GM21619 (cell line): ENCODE results near the gene TMEM187.

Source experiments
- ATAC-seq: cut with Tn5 transposase; IDR thresholded peaks from one replicate; pipeline ENCODE4 v1.9.1; 2021; ENCODE audit not compliant: unreplicated experiment

TMEM187 gene

DNA sequence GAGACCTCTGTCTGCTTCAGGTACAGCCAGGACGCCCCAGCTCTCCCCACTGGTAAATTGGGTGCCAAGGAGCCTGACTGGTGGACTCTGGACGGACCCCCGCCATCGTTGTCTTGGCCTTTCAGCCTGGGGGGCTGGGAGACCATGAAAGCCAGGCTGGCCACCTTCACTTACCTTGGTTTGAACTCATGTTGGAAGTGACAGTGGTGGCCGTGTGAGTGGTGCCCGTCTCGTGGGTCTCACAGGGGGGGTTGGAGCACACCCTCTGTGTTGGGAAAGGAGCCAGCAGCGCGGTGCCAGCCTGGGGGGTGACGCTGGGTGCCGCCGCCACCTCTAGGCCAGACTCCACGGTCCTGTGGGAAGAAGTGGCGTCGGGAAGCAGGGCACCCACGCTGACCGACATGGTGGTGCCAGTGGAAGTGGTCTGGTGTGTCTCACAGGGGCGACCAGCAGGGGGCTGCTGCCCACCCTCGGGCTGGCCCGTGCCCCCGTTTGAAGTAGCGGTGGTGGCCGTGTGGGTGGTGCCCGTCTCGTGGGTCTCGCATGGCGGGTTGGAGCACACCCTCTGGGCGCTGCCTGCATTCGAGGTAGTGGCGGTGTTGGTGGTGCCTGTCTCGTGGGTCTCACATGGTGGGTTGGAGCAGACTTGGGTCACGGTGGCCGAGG is 18.5 kb upstream of the TMEM187 start:
- ATAC-seq = no peak

DNA sequence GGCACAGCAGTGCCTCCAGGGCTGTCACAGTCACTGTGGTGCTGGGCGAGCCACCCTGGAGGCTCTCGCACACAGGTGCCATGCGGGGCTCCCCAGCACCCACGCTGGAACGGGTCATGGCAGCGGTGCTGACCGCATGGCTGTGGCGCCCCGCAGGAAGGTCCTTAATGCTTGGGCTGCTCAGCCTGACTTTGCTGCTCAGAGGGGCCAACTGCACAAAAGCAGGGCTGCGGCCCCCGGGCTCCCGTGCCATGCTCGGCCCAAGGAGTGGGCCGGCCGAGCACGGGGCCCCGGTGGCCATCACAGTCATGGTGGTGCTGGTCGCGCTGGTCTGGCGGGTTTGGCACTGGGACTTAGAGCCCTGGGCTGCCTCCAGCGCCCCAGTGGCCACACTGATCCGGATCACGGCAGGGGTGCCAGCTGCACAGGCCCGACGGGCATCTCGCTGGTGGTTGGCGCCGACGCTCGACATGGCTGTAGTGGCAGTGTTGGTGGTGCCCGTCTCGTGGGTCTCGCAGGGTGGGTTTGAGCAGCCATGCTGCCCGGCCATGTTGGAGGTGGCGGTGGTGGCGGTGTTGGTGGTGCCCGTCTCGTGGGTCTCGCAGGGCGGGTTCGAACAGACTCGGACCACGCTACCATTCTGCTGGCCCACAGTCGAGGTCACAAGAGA is 17.9 kb upstream of the TMEM187 start:
- no peak for ATAC-seq

DNA sequence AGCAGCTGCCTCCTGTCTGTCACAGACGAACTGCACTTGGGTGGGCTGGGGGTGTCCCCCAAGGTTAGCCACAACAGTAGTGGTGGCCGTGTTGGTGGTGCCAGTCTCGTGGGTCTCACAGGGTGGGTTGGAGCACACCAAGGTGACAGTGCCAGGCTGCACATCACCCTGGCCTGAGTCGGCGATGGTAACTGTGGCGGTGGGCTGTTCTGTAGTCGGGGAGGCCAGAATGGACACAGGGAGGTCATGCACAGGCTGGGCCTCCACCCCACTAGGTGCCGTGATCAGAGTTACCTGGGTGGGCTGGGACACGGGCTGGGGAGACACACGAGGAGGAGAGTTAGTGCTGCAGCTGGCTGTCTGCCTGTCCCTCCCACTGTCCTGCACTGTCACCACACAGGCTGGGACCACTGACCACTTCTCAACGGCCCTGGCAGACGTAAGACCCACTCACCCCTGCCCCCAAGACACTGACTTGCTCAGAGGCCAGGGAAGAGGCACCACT is 17.3 kb upstream of the TMEM187 start:
- ATAC-seq = no peak

DNA sequence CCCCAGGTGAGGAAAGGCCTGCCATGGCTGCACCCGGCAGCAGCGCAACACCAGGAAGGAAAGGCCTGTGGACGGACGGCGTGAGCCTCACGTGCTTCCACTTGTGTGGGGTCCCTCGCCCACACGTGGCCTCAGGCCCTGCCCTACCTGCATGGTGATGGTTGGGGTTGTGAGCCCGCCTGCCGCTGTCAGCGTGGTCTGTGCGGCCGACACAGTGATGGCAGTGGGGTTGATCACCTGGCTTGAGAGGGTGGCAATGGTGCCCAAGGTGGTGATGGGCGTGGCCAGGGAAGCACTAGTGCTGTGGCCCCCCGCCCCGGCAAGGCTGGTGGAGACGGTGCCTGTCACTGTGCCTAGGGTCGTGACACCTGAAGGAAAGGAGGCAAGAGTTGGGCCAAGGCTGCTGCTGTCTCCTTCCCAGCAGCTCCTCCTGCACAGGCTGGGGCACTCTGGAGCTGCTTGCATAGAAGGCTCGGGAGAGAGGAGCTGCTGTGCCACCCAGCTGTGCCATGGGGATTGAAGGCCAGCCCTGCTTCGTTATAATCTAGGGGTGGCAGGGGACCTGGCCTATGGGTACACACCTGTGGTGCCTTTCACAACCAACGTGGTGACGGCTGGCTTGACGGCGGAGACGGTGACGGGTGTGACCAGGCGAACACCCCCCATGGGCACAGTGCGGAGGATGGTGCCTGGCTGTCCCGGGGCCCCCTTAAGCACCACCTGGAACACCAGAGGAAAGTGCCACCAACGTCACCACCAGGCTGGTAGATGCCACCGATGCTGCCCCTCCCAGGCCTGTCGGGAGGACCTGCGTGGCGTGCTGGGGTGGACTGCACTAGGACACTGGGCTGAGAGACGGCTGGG is 16.3 kb upstream of the TMEM187 start:
- no peak for ATAC-seq

DNA sequence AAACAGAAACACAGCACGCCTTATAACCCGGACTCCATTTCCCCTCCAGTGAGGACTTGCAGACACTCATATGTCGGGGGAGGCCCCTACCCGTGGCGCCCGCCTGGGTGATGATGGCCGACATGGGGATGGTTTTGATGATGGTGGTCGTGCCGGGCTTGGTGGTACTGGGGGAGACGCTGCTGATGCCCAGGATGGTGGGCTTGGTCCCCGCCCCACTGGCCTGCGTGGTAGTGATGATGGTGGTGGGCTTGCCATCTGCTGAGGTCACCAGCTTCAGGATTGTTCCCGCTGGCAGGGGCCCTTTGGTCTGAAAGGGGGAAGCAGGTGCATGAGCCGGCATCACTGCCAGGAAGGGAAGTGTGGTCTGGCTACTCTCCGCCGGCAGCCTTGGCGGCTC is 15.3 kb upstream of the TMEM187 start:
- ATAC-seq = no peak

DNA sequence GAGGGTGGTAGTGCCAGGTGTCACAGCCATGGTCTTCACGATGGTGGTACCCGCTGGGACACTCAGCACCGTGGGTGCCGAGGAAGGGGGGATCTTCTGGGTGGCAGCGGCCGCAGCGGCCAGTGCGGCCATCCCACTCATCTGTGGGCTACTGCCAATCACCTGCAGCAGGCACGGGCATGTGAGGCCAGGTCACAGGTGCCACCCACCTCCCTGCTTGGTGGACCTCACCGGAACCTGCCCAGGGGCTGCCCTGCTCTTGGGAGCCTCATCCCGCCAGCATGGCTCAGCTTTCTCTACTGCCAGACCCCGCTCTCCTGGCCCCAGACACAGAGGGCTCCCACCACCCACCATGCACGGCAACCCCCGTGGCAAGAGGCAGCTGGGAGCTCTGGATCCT is 13.9 kb upstream of the TMEM187 start:
- ATAC-seq = no peak

DNA sequence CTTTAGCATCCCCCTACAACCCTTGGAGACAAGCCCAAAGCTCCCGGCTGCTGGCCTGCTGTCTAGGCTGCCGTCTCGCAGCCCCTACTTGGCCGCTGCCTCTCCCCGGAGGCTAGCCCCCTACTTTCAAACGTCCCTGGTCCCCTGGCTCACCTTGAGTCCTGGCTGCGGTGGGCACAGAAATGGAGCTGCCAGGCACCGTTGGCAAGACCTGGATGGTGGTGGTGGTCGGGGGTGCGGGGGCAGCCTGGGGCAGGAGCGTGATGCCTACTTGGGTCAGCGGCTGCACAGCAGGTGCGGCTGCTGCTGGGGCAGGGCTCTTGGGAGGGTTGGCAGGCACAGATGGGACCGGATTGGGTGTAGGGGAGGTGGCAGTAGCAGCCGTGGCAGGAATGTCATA is 12.9 kb upstream of the TMEM187 start:
- no peak for ATAC-seq

DNA sequence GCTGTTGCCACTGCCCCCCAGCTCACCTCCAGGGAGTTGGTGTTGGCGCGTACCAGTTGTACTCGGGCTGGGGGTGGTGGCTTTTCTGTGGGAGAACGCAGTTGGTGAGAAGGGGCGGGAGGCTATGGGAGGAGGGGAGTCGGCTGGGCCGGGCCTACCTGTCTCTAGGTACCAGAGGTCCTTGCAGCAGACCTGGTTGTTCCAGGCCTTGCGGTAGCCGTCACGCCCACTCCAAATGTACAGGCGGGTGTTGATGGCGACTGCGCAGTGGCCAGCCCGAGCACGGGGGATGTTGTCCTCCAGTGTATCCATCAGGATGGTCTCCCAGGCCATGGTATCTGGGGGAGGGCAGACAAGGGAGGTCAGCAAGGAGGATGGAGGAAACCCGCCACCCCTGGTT is 12.5 kb upstream of the TMEM187 start:
- no peak for ATAC-seq

DNA sequence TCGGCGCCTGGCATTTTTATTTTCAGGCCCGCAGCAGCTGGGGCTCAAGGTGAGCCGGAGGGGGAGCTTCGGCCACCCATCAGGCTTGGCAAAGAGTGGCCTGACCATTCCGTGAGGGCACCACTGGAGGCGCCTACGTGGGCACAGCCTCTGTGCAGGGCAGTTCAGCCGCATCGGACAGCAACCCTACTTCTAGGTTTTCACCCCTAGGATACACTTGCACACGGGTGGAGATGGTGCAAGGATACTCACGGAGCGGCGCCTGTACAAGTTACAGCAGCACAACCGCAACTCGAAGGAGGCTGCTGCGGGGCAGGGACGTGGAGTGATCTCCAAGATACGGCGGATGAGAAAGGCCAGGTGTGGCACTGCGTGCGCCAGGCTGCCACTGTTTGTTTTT is 11.8 kb upstream of the TMEM187 start:
- no peak for ATAC-seq

DNA sequence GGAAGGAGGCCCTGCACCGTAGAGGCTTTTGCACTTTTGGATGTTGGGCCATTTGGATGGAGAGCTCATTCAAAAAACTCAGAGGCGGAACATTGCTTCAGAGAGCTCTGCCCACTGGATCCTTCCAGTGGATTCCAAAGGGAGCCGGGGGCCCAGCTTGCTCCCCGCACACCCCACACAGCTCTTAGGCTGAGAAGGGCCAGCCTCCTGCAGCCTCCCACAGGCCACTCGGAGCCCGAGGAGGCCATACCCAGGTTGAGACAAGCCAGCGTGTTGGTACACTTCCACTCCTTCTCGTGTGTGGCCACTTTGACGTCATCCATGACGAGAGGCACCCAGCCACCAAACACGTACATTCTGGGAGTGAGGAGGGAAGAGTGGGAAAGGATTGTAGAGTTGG is 11.3 kb upstream of the TMEM187 start:
- ATAC-seq = no peak

DNA sequence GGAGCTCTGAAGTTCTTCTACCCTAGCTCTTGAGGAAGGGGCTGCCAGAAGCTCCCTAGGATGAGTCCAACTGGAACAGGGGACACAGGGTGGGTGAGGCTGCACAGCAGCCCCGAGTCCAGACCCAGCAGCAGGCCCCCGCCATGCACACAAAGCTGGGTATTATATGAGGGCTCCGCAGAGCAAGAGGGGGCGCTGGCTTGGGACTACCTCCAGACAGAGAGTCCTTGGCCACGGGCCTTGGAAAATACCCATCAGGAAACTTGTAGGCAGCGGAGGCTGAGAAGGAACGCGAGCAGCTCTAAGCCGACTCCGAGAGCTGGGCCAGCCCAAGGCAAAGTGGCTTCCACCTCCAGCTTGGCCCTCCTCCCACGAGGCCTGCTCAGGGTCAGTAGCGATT is 9.0 kb upstream of the TMEM187 start:
- ATAC-seq = no peak

DNA sequence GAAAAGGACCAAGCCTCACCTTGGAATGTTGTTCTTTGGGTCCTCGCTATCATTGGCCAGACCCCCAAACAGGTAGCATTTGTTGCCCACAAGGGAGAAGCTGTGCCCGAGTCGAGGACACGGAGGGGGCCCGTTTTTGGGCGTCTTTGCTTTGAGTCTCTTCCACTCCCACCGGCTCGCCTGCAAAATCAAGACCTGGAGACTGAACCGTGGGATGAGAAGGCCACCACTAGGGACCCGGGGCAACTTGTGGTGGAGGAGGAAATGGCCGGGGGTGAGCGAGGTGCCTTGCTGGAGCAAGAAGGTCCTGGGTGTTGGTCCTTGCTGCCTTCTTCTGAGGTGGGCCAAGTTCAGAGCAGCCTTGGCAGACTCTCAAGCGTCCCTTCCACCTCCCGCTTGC is 8.4 kb upstream of the TMEM187 start:
- no peak for ATAC-seq

DNA sequence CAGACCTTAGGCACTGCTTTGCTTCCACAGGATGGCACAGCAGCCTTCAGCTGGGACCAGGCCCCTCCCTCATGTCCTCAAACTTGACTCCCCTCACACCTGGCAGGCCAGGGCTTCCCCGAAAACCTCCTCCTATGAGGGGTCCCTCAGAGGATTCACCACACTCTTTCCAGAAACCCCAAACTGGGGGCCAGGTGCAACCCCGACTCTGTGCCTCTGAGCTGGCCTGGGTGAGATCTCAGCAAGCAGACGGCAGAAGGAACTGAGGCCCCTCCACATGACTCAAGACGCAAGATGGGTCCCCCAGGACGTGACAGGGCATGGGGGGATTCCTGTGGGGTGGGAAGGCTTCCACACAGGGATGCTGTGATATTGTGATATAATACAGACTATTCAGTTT is 7.1 kb upstream of the TMEM187 start:
- no peak for ATAC-seq

DNA sequence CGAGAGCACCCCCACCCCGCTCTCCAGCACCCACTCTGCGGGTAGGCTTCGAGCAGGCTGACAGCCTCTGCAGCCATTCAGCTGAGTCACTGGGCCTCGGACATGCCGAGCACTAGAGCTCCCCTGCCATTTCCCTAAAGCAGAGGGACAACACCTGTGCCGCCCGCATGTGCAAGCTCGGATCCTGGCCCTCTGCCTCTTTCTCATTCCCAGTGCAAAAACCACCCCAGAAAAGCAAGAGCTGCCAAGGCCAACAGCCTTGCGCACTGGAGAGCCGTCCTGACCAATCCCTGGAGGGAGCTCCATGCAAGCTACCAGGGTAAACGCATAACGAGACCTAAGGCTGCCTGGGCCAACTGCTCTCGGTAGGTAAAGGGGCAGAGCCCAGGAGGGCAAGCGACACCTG is 6.3 kb upstream of the TMEM187 start:
- no peak for ATAC-seq

DNA sequence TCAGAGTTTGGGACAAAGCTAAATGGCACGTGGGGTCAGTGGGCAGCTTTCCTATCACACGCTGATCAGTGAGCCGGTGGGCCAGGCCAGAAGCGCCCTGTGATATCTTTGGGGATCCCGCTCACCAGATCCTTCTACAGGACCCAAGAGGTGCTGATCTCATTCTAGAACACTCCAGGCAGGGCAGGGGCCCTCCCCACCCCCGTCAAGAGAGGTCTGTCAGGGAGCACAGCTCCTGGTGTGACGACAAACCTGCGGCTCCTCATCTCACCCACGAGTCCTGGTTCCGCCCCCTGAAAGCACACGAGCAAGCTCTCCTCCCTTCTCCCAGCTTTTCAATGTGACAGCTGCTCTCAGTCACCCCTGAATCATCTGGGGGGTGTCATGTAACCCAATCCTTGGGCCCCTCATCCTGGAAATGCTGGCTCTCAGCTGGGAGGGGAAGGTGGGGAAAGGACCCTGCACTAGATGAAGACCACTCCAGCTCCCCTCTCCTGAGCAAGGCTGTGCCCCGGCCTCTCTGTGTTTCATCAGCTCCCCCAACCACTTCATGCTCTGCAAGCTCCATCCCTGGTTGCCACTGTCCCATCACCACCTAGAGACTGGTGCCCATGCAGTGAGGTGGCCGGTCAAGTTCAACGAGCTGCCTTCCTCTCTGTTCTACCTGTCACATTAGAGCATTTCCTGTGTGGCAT is 5.6 kb upstream of the TMEM187 start:
- ATAC-seq = no peak

DNA sequence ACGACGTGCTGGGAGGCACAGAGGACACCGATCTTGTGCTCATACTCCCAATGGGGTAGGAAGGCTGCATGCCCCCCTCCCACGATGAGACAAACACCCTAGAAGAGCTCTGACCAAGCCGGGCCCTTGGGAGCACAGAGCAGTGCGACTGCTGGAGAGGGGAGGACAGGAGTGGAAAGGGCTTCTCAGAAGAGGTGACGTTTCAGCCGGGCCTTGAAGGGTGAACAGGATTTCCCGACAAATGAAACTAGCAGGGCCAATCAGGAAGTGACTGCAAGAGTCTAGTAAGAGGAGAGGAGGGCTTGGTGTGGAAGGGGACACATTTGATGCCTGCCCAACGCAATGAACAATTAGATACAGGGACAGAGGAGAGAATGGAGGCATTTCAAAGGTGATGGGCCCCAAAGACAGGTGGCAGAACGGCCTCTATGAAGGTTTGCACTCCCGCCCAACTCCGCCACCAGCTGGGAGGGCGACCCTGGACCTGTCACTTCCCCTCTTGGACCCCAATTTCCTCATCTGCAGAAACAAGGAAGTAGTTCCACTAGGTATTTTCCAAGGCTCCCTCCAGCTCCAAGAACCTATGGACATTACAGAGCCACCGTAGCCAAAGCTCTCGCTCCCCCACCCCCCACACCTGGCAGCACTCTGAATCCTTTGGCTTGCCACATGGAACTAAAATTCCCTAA is 4.9 kb upstream of the TMEM187 start:
- ATAC-seq = no peak

DNA sequence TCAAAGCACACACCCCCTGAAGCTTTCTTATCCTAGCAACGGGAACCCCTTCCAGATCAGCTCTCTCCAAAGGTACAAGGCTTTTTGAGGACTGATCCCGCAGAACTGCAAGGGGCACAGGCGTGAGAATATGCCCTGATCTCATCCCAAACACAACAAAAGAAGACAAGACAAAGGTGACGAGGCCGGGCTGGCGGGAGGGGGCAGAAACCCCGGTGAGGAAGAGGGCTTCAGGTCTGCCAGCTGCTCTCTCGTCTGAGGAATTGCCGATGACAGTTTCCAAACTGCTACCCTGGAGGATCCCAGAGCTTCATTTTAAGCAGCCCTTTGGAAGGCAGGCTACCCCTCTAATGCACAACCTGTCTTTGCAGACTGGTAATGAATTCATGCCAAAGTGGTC is 4.3 kb upstream of the TMEM187 start:
- ATAC-seq = no peak

DNA sequence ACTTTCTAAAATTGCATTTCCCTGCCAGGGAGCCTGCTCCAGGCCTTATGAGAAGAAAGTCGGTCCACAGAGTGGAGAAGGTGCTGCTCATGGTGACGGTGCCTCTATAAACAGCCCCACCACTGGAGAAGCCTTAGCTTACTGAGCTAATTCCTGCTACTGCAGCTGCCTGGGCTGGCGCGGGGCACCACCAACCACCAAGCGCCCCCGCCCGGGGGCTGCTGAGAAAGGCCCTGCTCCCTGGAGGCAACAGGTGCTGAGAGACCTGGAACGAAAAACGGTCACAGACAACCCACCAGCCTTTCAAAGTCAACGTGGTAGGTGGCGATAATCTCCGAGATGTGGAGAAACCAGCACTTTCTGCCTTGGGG is 3.8 kb upstream of the TMEM187 start:
- no peak for ATAC-seq

DNA sequence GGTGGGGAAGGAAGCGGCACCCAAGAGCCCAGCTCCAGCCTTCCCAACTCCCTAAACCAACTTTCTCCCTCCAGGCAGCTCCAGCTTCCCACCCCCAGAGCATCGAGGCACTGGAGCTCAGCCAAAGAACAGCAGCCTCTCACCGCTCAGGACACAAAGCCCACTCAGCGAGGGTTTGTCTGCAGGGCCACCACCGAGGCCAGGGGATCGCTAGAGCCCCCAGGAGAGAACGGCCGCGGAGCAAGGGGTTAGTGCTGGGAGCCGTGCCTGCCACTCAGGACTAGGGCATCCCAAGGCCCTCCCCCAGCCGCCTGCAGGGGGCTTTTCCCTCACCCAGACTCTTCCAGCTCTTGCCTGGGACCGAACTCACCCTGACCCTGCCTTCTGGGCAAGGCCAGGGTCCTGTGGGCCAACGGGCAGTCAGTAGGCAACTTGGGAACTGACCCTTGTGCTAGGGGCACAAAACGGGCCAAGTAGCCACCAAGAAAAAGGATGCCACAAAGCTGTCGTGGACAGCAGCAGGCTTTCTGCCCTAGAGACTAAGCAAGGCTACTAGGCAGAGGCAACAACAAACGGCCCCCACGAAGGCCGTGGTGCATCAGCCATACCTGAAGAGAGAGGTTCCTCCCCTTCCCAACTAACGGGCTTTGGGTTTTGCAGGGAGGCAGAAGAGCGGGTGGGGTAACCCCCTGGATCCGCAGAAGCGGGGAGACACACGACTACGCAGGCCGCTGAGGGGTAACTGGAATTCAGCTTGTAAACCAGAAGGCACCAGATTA is 3.2 kb upstream of the TMEM187 start:
- ATAC-seq = no peak

DNA sequence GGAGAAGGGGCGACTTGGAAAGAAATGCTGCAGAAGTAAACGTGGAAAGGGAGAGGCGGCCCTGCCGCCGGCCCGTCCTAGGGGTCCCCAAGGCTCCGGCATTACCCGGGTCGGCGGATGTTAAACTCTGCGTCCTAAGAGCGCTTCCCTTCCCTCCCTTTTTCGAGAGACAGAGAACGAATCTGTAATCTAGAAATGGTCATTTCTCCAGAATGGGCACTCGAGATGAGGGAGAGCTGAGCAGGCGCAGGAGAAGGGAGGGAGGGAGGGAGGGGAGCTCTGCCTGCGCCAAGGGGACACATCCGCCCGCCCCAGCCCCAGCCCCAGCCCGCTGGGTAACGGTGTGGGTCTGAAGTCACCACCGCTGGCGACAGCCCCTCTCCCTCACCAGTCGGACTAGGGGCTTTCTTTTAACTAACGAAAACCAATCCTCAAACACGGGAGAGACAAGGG is 2.6 kb upstream of the TMEM187 start:
- no peak for ATAC-seq
